GM18507 (cell line): ENCODE results near the gene CTBS.
A peak's percentile ranks its signal among the peaks of the same experiment; 100 is the strongest.
"Not testable (repeated sequence)": the region's sequence is repeated elsewhere in the genome, so short reads cannot be mapped to it uniquely, and the experiment has no call there.

ENCODE experiments used
- DNase-seq: peaks from one replicate; pipeline ENCODE4 v3.0.0; 2011; ENCODE audit warnings: low read depth; ENCODE audit not compliant: insufficient read length; ENCODE audit errors: extremely low spot score
- FAIRE-seq: peaks from 2 replicates; lab custom pipeline; 2011; peaks lifted over from hg19 to GRCh38; lab: Jason Lieb, UNC

CTBS gene

DNA sequence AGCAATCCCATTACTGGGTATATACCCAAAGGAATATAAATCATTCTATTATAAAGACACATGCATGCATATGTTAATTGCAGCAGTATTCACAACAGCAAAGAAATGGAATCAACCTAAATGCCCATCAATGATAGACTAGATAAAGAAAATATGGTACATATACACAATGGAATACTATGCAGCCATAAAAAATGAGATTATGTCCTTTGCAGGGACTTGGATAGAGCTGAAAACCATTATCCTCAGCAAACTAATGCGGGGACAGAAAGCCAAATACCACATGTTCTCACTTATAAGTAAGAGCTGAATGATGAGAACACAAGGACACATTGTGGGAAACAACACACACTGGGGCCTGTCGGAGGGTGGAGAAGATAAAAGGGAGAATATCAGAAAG is 20.7 kb upstream of the CTBS start:
- not testable (repeated sequence) for FAIRE-seq

DNA sequence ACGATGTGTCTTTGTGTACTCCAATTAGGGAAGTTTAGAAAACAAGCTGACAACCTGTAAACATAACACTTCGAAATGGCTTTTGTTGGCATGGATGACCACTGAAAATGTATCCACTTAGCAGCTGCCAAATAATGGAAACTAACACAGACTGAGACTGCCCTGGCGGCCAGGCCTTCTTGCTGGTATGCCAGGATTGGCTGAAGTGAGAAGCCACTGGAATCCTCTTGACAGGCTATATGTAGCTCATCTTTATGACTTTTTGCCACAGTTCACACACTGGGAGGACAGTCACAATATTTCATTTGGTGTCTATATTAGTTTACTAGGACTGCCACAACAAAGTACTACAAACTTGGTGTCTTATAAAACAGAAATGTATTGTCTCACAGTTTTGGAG is 12.9 kb upstream of the CTBS start:
- no peak for DNase-seq
- no peak for FAIRE-seq

More for the DNA sequence above, 20.7 kb upstream of the CTBS start:
- not testable (repeated sequence) for DNase-seq

DNA sequence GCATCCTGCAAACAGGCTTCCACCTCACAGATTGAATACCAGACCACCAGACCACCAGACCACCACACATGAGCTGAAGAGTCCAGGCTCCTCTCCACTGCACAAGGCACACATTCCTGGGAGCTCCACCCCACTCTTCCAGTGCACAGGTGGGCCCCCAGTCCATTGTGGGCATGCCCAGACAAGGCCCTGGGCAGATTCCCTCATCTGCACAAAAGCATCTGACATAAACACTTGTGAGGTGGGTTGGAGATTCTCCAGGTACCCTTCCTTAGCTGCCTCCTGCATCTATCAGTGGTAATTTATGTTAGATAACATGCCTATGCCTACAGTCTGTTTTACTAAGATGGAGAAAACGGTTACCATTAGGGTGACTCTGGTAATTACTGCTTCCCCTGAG is 11.6 kb upstream of the CTBS start:
- no peak for FAIRE-seq
- no peak for DNase-seq

DNA sequence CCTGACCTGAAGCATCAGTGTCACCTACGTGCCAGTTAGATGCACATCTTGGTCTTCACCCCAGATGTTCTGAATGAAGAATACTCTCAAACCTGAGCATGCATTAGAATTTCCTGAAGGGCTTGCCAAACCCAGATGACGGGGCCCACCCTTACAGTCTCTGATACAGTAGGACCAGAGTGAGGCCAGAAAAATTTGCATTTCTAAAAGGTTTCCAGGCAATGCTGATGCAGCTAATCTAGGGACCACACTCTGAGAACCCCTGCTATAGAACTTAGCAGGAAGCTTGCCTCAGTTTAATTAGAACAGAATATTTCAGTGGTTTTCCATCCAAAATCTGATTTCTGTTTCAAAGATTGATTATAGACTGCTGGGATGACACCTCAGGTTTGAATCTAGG is 9.9 kb upstream of the CTBS start:
- DNase-seq, result no peak
- FAIRE-seq, result no peak

DNA sequence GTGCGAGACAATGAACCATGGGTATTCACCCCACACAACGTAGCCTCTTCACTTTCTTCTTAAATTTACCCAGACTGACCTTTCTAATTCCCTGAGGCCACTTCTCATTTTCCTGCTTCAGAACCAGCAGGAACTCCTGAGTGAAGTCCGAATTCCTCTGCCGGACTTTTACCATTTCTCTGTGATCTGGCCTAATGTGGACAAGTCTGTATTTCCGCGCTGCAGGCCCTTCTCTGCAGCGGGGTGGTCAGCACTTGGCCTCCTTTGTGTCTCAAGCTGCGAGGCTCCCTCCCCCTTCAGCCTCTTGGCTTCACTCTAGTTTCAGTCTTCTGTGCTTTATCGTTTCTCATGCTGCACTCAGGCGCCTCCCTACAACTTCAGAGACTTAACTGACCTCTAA is 9.4 kb upstream of the CTBS start:
- DNase-seq (no peak), FAIRE-seq (no peak)

DNA sequence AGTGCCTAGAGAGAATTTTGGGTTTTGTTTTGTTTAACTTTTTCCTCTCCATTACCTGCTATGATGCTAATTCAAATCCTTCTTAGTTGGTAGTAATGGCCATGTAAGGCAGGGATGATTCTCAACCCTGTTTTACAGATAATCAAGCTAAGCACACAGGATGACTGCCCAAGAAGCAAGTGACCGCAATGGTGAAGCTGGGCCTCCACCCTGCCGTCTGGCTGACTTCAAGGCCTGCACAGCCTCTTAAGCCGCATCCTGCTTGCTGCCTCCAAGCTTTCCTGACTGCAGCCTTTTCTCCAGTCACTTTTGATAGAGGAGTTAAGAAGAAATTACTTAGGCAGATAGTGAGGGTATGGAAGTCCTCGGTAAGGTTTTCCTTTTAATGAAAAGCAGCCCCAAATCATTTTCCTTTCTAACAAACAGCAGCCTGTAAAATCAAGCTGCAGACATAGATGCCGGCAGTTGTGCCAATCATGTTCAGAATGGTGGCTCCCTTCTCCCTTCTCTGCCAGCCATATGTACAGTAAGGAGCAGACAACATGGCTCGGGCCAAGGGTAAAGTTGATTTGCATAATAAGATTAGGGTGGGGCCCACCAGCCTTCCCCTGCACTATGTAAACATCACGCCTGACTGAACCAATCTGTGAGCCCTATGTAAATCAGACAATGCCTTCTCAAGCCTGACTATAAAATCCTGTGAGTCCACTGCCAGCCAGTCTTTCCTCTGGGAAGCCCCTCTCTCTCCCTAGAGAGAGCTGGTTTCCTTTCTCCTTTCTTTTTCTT is 8.8 kb upstream of the CTBS start:
- no peak for FAIRE-seq
- no peak for DNase-seq

DNA sequence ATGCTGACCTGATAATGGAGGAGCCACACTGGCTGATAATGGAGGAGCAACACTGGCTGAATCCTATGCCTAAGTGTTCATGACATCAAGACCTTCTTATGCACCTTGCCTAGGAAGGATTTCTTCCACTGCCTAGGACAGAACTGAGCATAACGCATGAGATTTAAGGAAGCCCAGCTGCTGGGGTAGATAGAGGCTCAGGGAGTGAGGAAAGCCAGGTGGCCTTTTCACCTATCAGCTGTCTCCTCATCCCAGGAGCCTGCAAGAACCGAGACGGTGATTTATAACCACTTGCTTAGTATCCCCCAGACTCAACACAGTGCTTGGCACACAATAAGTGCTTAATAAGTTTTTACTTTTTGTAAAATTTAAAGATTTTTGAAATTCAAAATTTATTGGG is 7.4 kb upstream of the CTBS start:
- FAIRE-seq (no peak), DNase-seq (no peak)

DNA sequence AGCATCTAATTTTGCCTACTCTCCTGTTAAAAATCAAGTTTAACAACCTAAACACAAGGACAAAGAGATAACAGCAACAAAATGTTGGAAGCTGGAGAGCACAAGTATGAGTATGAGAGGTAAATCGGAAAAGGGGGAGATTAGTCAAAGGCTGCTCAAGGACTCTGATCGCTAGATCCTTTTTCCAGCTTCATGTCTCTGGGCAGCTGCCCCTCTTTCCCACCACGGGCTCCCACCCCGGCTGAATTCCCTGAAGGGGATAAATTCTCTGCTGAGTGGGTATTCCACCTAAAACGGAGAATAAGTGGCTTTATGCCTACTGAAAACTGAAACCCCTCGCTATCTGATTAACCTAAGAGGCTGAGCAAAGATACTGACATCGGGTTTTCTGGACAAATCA is 696 bp upstream of the CTBS start:
- FAIRE-seq, result no peak
- no peak for DNase-seq

DNA sequence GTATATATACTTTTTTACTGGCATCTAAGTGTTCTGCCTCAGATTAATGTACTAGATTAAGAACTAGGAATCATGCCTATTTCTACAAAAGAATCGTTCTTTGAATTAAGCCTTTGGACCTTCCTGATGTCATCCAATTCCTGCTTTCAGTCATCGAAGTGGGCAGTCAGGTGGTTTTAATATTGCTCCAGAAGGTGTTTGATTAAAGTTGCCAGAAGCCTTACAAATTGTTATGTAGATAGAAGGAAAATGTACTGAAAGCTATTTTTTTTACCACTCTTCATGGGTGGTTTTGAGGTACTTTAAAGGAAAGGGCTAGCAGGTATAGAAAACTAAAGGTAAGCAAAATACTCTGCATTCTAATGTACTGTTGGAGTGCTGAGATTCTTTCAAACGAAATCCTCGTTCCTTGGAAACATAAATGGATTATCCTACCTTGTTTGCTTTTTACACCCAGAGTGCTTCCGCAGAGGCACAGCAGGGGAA is 716 bp downstream of the CTBS start:
- DNase-seq, result no peak
- no peak for FAIRE-seq

DNA sequence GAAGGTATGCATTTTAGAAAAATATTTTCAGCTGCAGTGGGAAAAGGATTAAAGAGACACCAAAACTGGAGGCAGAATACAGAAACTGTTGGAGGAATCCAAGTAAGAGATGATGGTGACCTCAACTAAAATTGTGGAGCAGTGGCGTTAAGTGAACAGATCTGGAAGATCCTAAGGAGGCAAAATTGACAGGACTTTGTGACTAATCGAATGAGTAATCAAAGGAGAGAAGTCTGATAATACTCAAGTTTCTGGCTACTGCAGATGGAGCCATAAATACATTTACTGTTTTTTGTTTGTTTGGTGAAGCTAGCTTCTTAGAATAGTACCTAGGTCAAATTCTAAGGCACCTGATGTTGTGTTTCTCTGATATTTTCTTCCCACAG is 3.1 kb downstream of the CTBS start:
- DNase-seq, result no peak
- no peak for FAIRE-seq

DNA sequence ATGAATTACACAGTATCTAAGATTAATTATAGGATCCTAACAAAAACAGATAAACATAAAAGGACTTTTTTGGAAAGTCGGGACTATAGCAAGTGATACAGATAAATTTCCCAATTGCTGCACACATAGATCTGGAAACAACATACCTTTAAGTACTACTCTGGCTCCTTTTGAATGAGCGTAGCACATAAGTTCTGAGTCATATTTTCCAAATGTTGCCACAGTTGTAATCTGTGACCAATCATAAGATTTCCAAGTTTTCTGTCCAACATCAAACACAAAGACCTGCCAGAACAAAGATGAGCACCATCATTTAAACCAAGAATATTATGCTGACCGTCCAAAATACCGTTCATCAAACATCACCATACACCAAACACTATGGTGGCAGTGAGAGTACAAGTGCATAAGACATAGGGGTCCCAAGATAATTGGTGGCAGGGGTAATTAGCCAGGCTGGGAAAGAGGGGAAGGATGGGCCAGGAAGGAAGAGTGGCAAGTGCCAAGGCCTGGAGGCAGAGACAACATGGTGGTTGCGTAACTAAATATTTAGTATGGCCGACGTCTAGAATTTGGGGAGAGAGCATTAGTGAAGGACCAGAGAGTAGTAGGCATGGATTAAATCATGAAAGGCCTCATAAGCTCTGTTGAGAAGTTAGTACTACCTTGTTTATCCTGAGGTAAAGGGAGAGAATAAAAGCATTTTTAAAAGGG is 3.6 kb downstream of the CTBS start:
- FAIRE-seq (no peak), DNase-seq (no peak)

DNA sequence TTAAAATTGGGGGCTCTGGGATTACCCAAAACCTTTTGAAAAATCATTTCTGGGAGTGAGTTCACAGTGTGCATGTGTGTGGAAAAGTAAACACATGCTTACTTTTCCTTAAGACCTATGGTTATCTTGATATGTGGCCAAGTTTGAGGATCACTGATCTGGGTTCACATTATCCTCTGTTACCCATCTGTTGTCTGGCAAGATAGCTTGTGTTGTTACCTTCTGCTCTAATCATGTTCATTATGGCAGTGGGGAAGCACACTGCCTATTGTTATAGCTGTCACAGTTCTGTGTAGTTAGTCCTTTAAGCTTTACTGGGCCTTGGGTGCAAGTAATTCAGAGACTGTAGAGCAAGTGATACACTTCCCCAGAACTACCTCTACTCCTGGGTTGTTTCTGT is 5.0 kb downstream of the CTBS start:
- DNase-seq (no peak), FAIRE-seq (no peak)

DNA sequence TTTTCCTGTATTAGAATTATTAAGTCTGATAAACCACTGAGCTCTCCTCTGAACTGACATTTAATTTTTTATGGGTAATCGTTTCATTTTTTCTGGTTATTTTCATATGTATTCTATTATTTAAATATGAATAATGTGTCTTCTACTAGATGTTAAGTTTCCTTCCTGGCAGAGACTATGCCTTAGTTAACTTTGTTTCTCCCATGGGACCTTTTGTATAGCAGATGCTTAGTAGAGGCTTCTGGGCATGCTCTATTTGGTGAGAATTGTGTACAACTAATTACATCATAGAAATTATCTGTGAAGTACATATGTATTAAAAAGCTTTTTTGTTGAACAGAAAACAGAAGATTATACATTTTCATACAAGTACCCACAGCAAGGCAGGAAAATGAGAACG is 23.4 kb downstream of the CTBS start:
- no peak for DNase-seq
- no peak for FAIRE-seq

DNA sequence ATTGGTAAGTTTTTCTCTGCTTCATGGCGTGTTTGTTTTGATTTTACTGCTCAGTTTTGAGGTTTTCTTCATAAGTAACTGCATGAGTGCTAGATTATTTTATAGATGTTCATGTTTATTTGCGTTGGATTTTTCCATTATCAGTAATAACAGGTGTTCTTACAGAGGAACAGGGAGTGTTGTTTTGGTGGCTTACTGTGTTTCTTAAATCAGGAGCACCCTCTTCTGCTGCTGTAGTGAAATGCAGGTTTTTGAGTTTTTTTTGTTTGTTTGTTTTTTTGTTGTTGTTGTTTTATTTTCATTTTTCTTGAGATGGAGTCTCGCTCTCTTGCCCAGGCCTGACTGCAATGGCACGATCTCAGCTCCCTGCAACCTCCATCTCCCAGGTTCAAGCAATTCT is 32.6 kb downstream of the CTBS start:
- DNase-seq (no peak), FAIRE-seq (no peak)

DNA sequence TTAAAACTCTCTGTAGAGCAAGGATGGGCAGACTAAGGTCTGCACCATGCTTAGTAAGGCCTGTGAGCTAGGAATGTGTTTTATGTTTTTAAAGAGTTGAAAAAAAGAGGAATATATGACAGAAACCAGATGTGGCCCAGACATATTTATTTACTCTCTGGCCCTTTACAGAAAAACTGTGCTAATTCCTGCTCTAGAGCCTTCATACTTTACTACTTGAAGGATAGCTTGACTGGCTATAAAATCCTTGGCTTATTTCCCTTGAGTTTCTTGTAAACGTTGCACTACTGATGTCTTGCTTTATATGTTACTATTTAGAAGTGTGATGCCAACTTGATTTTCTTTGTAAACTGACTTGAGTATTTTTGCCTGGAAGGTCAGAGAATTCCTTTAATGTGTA is 33.5 kb downstream of the CTBS start:
- DNase-seq, result no peak
- FAIRE-seq, result no peak

DNA sequence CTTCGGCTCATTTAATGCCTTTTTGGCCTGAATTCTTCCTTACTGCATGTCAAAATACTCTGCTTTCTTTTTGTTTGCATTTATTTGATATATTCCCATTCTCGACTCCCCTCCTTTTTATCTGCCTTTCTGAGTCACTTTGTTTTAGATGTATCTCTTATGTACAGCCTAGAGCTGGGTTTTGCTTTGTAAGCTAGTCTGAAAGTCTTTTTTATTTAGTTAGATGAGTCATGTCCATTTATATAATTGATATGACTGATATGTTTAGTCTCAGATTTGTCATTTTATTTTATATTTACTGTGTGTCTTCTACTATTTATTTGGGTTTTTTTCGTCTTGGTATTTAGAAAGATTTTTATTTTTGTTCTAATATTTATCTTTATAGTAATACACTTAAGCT is 34.3 kb downstream of the CTBS start:
- FAIRE-seq, result no peak
- DNase-seq, result no peak

DNA sequence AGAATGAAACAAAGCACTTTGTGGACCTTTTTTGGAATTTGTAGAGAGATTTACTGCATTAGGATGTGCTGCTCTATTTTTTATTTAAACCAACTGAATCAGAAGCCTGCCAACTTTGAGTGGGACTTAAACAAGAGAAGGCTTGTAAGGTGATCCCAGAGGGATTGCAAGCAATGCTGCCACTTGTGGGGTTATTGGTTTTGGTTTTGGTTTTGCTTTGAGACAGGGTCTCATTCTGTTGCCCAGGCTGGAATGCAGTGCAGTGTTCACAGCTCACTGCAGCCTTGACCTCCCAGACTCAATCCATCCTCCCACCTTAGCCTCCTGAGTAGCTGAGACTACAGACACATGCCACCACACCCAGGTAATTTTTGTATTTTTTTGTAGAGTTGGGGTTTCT is 35.6 kb downstream of the CTBS start:
- DNase-seq (no peak), FAIRE-seq (no peak)

DNA sequence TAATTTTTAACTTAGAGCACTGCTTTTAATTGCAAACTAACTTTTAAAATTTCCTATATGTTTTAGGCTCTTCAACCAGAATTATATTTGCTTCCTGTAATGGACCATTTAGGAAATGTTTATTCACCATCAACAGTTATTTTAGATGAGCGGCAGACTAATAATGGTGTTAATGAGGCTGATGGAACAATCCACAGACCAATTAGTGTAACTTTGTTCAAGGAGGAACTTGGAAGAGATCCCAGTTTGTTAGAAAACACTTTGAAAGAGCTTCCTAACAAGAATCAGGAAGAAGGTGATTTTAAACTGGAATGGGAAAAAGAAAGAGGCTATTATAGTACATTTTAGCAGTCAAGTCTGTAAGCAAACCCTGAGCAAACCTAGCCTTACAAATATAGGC is 48.5 kb downstream of the CTBS start:
- peak; percentile 5 for FAIRE-seq
- DNase-seq, result no peak

DNA sequence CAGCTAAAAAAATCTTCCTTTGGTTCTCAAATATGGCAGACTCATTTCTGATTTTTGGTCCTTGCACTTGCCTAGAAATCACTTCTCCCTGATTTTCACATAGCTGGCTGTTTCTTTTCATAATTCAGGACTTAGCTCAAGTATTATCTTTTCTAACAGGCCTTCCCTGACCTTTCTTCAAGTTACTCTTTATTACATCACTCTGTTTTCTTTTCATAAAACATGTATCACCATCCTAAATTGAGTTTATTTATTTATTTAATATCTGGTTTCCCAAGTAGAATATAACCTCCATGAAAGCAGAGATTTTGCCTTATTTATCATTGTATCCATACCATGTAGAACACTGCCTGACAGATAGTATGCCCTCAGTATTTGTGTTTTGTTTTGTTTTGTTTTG is 49.6 kb downstream of the CTBS start:
- DNase-seq (no peak), FAIRE-seq (no peak)

DNA sequence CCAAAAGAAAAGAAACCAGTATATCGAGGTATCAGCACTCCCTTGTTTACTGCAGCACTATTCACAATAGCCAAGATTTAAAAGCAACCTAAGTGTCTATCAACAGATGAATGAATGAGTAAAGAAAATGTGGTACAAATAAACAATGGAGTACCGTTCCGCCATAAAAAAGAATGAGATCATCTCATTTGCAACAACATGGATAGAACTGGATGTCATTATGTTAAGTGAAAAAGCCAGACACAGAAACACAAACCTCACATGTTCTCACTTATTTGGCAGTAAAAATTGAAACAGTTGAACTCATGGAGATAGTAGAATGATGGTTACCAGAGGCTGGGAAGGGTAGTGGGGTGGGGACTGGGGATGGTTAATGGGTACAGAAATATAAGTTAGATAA is 63.6 kb downstream of the CTBS start:
- no peak for FAIRE-seq
- no peak for DNase-seq

DNA sequence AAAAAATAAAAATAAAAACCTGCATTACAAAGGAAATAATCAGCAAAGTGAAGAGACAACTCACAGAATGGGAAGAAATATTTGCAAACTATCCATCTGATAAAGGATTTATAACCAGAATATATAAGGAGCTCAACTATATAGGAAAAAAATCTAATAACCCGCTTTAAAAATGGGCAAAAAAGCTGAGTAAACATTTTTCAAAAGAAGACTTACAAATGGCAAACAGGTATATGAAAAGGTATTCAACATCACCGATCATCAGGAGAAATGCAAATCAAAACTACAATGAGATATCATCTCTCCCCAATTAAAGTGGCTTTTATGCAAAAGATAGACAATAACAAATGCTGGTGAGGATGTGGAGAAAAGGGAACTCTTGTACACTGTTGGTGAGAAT is 64.1 kb downstream of the CTBS start:
- DNase-seq (no peak), FAIRE-seq (no peak)
